ENCODE results near the gene PLCB2. TPM values are rescaled to one million over a fixed set of nuclear protein-coding genes. Genes with fewer than 3 reads are reported as not detected.

The PLCB2 gene
- total RNA-seq, 1 donor from 2014 or later, result 0.56 TPM

DNA sequence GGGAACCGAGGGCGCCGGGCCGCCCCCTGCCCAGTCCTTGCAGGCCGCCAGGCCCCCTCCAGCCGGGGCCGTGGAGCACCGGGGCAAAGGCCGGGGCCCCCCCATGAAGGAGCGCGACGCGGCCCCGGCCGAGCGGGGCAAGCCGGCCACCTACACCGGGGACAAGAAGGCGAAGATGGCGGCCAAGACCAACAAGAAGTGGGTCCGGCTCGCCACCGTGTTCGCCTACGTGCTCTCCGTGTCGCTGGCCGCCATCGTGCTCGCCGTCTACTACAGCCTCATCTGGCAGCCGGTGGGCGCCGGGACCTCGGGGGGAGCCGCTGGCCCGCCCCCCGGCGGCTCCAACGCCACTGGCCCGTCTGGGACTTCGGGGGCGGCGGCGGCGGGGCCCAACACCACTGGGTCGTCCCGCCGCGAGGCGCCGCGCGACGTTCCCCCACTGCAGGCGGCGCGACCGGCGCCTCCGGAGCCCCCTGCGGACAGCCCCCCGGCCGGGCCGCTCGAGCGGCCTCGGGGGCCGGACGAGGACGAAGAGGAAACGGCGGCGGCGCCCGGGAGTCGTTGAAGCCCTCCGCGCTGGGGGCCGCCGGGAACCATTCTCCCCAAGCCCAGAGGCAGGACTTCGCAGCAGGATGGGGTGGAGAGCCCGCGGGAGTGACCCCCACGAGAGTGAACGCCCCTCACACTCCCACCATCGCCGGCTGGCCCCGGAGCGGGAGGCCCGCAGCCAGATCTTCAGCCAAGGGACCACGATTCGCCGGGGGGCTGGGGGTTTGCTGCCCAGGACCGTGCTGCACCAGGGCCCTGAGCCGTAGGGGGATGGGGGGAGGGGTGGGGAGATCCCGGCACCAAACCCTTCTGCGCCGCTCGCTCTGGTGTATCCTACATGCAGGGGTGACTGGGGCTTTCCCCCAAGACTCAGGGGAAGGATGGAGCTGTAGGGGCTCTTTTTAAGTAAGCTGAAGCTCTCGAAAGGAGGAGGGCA lies 16.5 kb upstream of the PLCB2 start:
- Mint-ChIP-seq H3K4me3 (peak overlapping the region; percentile 91), H3K4me1 (peaks cover 69% of the 10 kb centered on the region), H3K27ac (no peak overlapping the region), H3K27me3 (ENCODE audit: insufficient read depth, low read depth) (peaks cover 18% of the 10 kb centered on the region), H3K36me3 (peaks cover 7% of the 10 kb centered on the region), H3K9me3 (no peaks in the 10 kb centered on the region)
- DNase-seq (ENCODE audit: low spot score), result peak; percentile 55
- peaks cover 72% of the 10 kb centered on the region for H3K27me3 ChIP-seq
- peak overlapping the region; percentile 47 for H2AFZ ChIP-seq (replicated peaks)
- peaks cover 50% of the 10 kb centered on the region for H3K4me1 ChIP-seq
- H3K79me2 ChIP-seq (ENCODE audit: low read depth), result no peaks in the 10 kb centered on the region
- no peaks in the 10 kb centered on the region for H3K36me3 ChIP-seq
- peak overlapping the region; percentile 74 for H3K4me3 ChIP-seq
- peak overlapping the region; percentile 93 for H3K4me2 ChIP-seq
- H3F3A ChIP-seq (ENCODE audit: low read depth), result peaks cover 48% of the 10 kb centered on the region
- H3K9me3 ChIP-seq (ENCODE audit: low read depth), result no peaks in the 10 kb centered on the region
- H3K9ac ChIP-seq, result no peak overlapping the region
- TF ChIP-seq EZH2 (IDR thresholded peaks at IDR 0.05) (peak; percentile 48), EZH2phosphoT487 (IDR thresholded peaks at IDR 0.05) (no peak)
- no peak overlapping the region for H3K27ac ChIP-seq
- peaks cover 50% of the 10 kb centered on the region for H4K20me1 ChIP-seq (ENCODE audit: low read depth)

DNA sequence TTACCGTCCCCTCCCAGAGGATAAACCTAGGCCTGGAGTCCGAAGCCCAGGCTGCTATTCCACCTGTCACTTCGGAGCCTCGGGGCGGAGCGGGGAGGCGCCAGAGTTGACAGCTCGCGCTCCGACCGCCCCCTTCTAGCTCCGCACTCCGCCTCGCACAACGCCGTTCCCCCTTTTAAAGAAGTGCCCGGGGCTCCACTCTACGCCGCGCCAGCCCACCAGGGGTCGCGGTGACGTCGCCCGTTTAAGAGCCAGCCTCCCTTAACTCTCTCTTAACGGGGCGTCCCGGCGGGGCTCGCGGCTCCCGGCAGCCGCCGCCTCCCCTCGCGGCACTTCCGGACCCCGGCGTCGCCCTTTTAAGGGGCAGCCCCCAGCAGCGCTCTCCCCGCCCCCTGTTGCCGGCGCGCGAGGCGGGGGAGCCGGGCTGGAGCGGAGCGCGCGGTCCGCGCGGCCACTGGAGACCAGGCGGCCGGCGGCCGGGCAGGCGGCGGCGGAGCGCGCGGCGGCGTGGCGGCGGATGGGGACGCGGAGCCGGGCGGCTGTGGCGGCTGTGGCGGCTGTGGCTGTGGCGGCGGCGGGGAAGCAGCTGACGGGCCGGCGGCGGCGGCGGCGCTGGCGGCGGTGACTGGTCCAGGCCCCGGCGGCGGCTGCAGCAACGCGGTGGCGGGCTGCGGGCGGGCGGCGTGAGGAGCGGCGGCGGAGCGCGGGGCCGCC lies 15.7 kb upstream of the PLCB2 start, which contains the start of gene INAFM2:
TSS of gene INAFM2 (plus strand) at position 454 of the 714 bp plus-strand sequence. CDS start 364 bp downstream, outside the sequence.
- Histone ChIP-seq H3K4me1 (peaks cover 48% of the 10 kb centered on the region), H3K4me2 (peak within 1 kb of the TSS; percentile 93), H3K27ac (no peak within 1 kb of the TSS), H3K9ac (no peak within 1 kb of the TSS), H3F3A (ENCODE audit: low read depth) (peaks cover 47% of the 10 kb centered on the region), H2AFZ (replicated peaks) (peak within 1 kb of the TSS; percentile 47), H4K20me1 (ENCODE audit: low read depth) (peaks cover 48% of the 10 kb centered on the region), H3K79me2 (ENCODE audit: low read depth) (no peaks in the 10 kb centered on the region), H3K9me3 (ENCODE audit: low read depth) (no peaks in the 10 kb centered on the region), H3K4me3 (peak within 1 kb of the TSS; percentile 74), H3K27me3 (peaks cover 64% of the 10 kb centered on the region), H3K36me3 (no peaks in the 10 kb centered on the region)
- H3K27me3 Mint-ChIP-seq (ENCODE audit: insufficient read depth, low read depth), result peaks cover 15% of the 10 kb centered on the region
- H3K4me1 Mint-ChIP-seq, result peaks cover 61% of the 10 kb centered on the region
- TF ChIP-seq EZH2 (IDR thresholded peaks at IDR 0.05) (no peak), CTCF (IDR thresholded peaks at IDR 0.05) (peak; percentile 61), EZH2phosphoT487 (IDR thresholded peaks at IDR 0.05) (peak; percentile 48)
- peak; percentile 97 for DNase-seq (ENCODE audit: low spot score)
- H3K27ac Mint-ChIP-seq, result no peak within 1 kb of the TSS
- H3K9me3 Mint-ChIP-seq, result no peaks in the 10 kb centered on the region
- H3K4me3 Mint-ChIP-seq, result peak within 1 kb of the TSS; percentile 91
- H3K36me3 Mint-ChIP-seq, result peaks cover 7% of the 10 kb centered on the region

GRCh38 chr15:40322531-40323238 lies 14.9 kb upstream of the PLCB2 start:
- no peaks in the 10 kb centered on the region for H3K9me3 Mint-ChIP-seq
- H3F3A ChIP-seq (ENCODE audit: low read depth), result peaks cover 40% of the 10 kb centered on the region
- H4K20me1 ChIP-seq (ENCODE audit: low read depth), result peaks cover 41% of the 10 kb centered on the region
- DNase-seq (ENCODE audit: low spot score), result no peak
- no peaks in the 10 kb centered on the region for H3K79me2 ChIP-seq (ENCODE audit: low read depth)
- H3K9ac ChIP-seq, result no peak overlapping the region
- no peak overlapping the region for H3K27ac Mint-ChIP-seq
- no peak overlapping the region for H3K27ac ChIP-seq
- peaks cover 40% of the 10 kb centered on the region for H3K4me1 ChIP-seq
- H3K4me2 ChIP-seq, result peak overlapping the region; percentile 58
- H3K27me3 ChIP-seq, result peaks cover 57% of the 10 kb centered on the region
- peaks cover 54% of the 10 kb centered on the region for H3K4me1 Mint-ChIP-seq
- H3K36me3 ChIP-seq, result no peaks in the 10 kb centered on the region
- TF ChIP-seq CTCF (IDR thresholded peaks at IDR 0.05) (no peak), EZH2phosphoT487 (IDR thresholded peaks at IDR 0.05) (no peak), EZH2 (IDR thresholded peaks at IDR 0.05) (no peak)
- H3K4me3 ChIP-seq, result peak overlapping the region; percentile 44
- peaks cover 15% of the 10 kb centered on the region for H3K27me3 Mint-ChIP-seq (ENCODE audit: insufficient read depth, low read depth)
- no peak overlapping the region for H2AFZ ChIP-seq (replicated peaks)
- H3K4me3 Mint-ChIP-seq, result peak overlapping the region; percentile 84
- H3K9me3 ChIP-seq (ENCODE audit: low read depth), result no peaks in the 10 kb centered on the region
- H3K36me3 Mint-ChIP-seq, result peaks cover 7% of the 10 kb centered on the region

Measured in neural progenitor cell (in vitro differentiated cells).